HG02642 (cell line): Measurements from ENCODE around the gene SLAMF8.
A peak's percentile ranks its signal among the peaks of the same experiment; 100 is the strongest.

Source experiments
- ATAC-seq: cut with Tn5 transposase; IDR thresholded peaks from one replicate; pipeline ENCODE4 v1.9.1; 2021; ENCODE audit warnings: mild to moderate bottlenecking; ENCODE audit not compliant: unreplicated experiment, poor library complexity

SLAMF8 gene

GRCh38 chr1:159826441-159827101 is at the start of gene SLAMF8:
Gene SLAMF8 (plus strand): TSS chr1:159826873. CDS start chr1:159826899, 26 bp downstream.
- ATAC-seq = no peak

- no peak for ATAC-seq
Measured at GRCh38 chr1:159778266-159778665, 48.4 kb upstream of the SLAMF8 start.

- no peak for ATAC-seq
Measured at GRCh38 chr1:159779403-159779851, 47.2 kb upstream of the SLAMF8 start.

GRCh38 chr1:159780583-159781582 is 45.8 kb upstream of the SLAMF8 start, which contains the start of gene DUSP23:
Gene DUSP23 (plus strand): TSS chr1:159780962. CDS start chr1:159781101, 139 bp downstream.
- peak; percentile 99 for ATAC-seq

GRCh38 chr1:159781992-159782391 is 44.7 kb upstream of the SLAMF8 start:
- no peak for ATAC-seq

- no peak for ATAC-seq
Measured at GRCh38 chr1:159783724-159784123, 42.9 kb upstream of the SLAMF8 start.

GRCh38 chr1:159786465-159786864 is 40.2 kb upstream of the SLAMF8 start:
- ATAC-seq = no peak

- ATAC-seq = no peak
Measured at GRCh38 chr1:159786966-159787365, 39.7 kb upstream of the SLAMF8 start.

GRCh38 chr1:159790237-159790917 is 36.3 kb upstream of the SLAMF8 start:
- ATAC-seq = no peak

- no peak for ATAC-seq
Measured at GRCh38 chr1:159791031-159791430, 35.6 kb upstream of the SLAMF8 start.

- ATAC-seq = no peak
Measured at GRCh38 chr1:159791461-159791860, 35.2 kb upstream of the SLAMF8 start.

GRCh38 chr1:159795534-159795933 is 31.1 kb upstream of the SLAMF8 start:
- no peak for ATAC-seq

GRCh38 chr1:159798893-159799292 is 27.8 kb upstream of the SLAMF8 start:
- no peak for ATAC-seq

GRCh38 chr1:159799446-159799985 is 27.2 kb upstream of the SLAMF8 start:
- ATAC-seq = no peak

GRCh38 chr1:159800177-159800930 is 26.3 kb upstream of the SLAMF8 start:
- peak; percentile 58 for ATAC-seq

GRCh38 chr1:159802111-159802510 is 24.6 kb upstream of the SLAMF8 start, which contains the start of gene FCRL6:
Gene FCRL6 (plus strand): TSS chr1:159802360. CDS start chr1:159802425, 65 bp downstream.
- no peak for ATAC-seq

- no peak for ATAC-seq
Measured at GRCh38 chr1:159803956-159804689, 22.6 kb upstream of the SLAMF8 start.

- no peak for ATAC-seq
Measured at GRCh38 chr1:159804924-159805323, 21.7 kb upstream of the SLAMF8 start.

GRCh38 chr1:159815926-159816325 is 10.7 kb upstream of the SLAMF8 start:
- no peak for ATAC-seq
